ENCODE results near the gene TRAF3IP1. TPM values are rescaled to one million over a fixed set of nuclear protein-coding genes. Genes with fewer than 3 reads are reported as not detected.

The TRAF3IP1 gene
- total RNA-seq, 1 donor from 2014 or later, result 20.8 TPM

DNA sequence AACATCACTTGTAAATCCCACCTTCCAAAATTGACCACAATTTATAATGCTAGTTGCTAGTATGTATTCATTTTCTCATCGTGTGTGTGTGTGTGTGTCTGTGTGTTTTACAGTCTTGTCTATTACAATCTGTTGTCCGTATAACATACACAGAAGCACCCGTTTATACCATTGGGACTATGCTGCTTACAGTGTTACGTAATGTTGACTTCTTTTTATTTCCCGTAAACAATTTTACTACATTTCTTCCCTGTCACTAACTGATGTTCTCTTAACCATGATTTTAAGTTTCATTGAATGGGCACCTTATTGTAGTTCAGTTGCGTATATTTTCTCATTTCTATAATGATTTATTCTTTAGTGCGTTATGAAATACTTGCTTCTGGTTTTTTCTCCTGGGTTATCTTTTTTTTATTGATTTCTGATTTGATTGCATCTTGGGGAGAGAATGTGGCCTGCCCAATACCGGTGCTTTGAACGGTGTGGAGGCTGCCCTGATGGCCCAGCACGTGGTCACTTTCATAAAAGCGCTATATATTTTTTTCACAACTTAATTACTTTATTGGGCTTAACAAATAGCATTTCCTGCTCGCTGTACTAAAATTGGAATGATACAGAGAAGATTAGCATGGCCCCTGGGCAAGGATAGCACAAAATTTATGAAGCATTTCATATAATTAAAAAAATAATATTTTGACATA lies 91.9 kb downstream of the TRAF3IP1 start:
- Histone ChIP-seq H3K9me3 (no peaks in the 10 kb centered on the region), H3K4me1 (no peaks in the 10 kb centered on the region), H3K27ac (no peak overlapping the region), H3K36me3 (no peaks in the 10 kb centered on the region), H3K27me3 (no peaks in the 10 kb centered on the region), H3K4me3 (no peak overlapping the region)
- no peak for TF ChIP-seq CTCF (IDR thresholded peaks at IDR 0.05)
- ATAC-seq (no peak), DNase-seq (no peak)
- intact Hi-C loops (cut with DNase I), result no loop called here

DNA sequence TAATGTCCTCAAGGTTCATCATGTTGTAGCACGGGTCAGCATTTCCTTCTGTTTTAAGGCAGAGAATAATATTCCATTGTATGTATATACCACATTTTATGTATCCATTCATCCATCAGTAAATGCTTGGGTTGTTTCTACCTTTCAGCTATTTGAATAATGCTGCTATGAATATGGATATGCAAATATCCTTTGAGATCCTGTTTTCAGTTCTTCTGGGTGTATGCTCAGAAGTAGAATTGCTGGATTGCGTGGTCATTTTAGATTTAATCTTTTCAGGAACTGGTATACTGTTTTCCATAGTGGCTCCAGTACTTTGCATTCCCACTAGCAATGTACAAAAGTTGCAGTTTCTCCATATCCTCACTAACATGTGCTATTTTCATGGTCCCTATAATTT lies 93.0 kb downstream of the TRAF3IP1 start:
- no peak for TF ChIP-seq CTCF (IDR thresholded peaks at IDR 0.05)
- Histone ChIP-seq H3K36me3 (no peaks in the 10 kb centered on the region), H3K27me3 (no peaks in the 10 kb centered on the region), H3K9me3 (no peaks in the 10 kb centered on the region), H3K4me3 (no peak overlapping the region), H3K27ac (no peak overlapping the region), H3K4me1 (no peaks in the 10 kb centered on the region)
- intact Hi-C loops (cut with DNase I), result no loop called here
- ATAC-seq (no peak), DNase-seq (no peak)

GRCh38 chr2:238415036-238415764 lies 94.9 kb downstream of the TRAF3IP1 start:
- DNase-seq, result no peak
- no peaks in the 10 kb centered on the region for H3K36me3 ChIP-seq
- H3K4me1 ChIP-seq, result no peaks in the 10 kb centered on the region
- no peaks in the 10 kb centered on the region for H3K9me3 ChIP-seq
- TF ChIP-seq CTCF (IDR thresholded peaks at IDR 0.05), result no peak
- ATAC-seq, result no peak
- H3K27ac ChIP-seq, result no peak overlapping the region
- H3K4me3 ChIP-seq, result no peak overlapping the region
- intact Hi-C loops (cut with DNase I), result no loop called here
- H3K27me3 ChIP-seq, result no peaks in the 10 kb centered on the region

- Histone ChIP-seq H3K27me3 (no peaks in the 10 kb centered on the region), H3K36me3 (no peaks in the 10 kb centered on the region), H3K4me1 (no peaks in the 10 kb centered on the region), H3K4me3 (no peak overlapping the region), H3K27ac (no peak overlapping the region), H3K9me3 (no peaks in the 10 kb centered on the region)
- DNase-seq (no peak), ATAC-seq (no peak)
- intact Hi-C loops (cut with DNase I), result no loop called here
- TF ChIP-seq CTCF (IDR thresholded peaks at IDR 0.05), result no peak
These were observed 95.6 kb downstream of the TRAF3IP1 start for GRCh38 chr2:238415893-238416292.

DNA sequence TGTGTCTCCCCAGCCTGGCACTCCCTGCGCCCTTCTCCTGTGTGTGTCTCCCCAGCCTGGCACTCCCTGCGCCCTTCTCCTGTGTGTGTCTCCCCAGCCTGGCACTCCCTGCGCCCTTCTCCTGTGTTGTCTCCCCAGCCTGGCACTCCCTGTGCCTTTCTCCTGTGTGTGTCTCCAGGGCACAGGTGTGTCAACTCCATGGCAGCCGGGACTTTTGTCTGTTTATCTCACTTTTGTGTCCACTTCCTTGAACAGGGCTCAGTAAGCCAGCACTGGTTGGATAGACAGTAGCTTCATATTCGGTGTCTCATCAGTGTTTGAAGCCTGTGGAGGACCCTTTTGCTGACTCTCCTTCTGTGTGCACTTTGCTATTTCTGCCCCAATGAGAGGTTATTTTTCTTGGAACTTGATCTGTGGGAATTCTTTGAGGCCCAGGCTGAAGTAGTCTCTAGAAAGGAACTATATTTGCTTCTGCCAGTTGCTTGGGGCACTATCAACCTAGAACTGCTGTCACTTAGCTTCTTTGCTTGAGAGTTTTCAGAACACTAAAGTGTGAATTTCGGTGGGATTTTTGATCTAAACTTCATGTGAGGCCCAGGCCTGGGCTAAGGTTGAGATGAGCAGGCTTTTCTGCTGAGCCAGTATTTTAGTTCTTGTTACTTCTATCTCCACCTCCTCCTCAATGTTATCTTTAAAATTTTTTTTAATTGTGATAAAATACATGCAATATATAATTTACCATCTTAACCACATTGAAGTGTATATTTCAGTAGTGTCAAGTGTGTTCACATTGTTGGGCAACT lies 98.1 kb downstream of the TRAF3IP1 start:
- Histone ChIP-seq H3K27me3 (no peaks in the 10 kb centered on the region), H3K9me3 (no peaks in the 10 kb centered on the region), H3K27ac (no peak overlapping the region), H3K4me3 (no peak overlapping the region), H3K36me3 (no peaks in the 10 kb centered on the region), H3K4me1 (no peaks in the 10 kb centered on the region)
- no peak for DNase-seq
- no peak for ATAC-seq
- TF ChIP-seq CTCF (IDR thresholded peaks at IDR 0.05), result no peak
- intact Hi-C loops (cut with DNase I), result no loop called here

Data from upper lobe of right lung (tissue), 1 donor.